IMR-90 (cell line): Measurements from ENCODE around the gene ZMYM1. TPM values are rescaled to one million over a fixed set of nuclear protein-coding genes. Genes with fewer than 3 reads are reported as not detected.
"Not testable (repeated sequence)": the region's sequence is repeated elsewhere in the genome, so short reads cannot be mapped to it uniquely, and the experiment has no call there.

Experiments
- ATAC-seq: fragments of 200-7000 bp; cut with Tn5 transposase; 2 replicates; pipeline ENCODE4 v1.9.1; 2020; ENCODE audit warnings: low read depth, mild to moderate bottlenecking, moderate library complexity
- BruUV-seq: library from RNA; stranded (reverse); fragments of 400-500 nt; replicated peaks from 2 replicates; lab custom pipeline; 2021; lab: Mats Ljungman, UMichigan
- CTCF ChIA-PET: fragments of 300-600 bp; formaldehyde crosslinking; extraction: SDS; loops from one replicate; lab custom pipeline; 2021; ENCODE audit warnings: antibody characterized with exemption; lab: Yijun Ruan, JAX
- POLR2A ChIA-PET: fragments of 300-600 bp; sonication (Branson Sonifier 250); formaldehyde crosslinking; loops from one replicate; lab custom pipeline; 2022; ENCODE audit warnings: antibody characterized with exemption; ENCODE audit not compliant: unreplicated experiment; lab: Charles Lee
- DNase-seq: peaks from one replicate; pipeline ENCODE4 v3.0.0; 2013
- H2AFZ ChIP-seq: replicated peaks from 2 replicates; pipeline ENCODE3; 2013; ENCODE audit warnings: low read length, mild to moderate bottlenecking; ENCODE audit not compliant: poor library complexity
- H2AK5ac ChIP-seq: 2 replicates; pipeline ENCODE4 v1.6.1; 2013; ENCODE audit warnings: low read depth, low read length, inconsistent platforms
- H2AK9ac ChIP-seq: replicated peaks from 2 replicates; pipeline ENCODE3; 2013; ENCODE audit warnings: mild to moderate bottlenecking, low read depth, low read length, moderate library complexity; ENCODE audit not compliant: poor library complexity
- H2BK120ac ChIP-seq: 2 replicates; pipeline ENCODE4 v1.6.1; 2013; ENCODE audit warnings: low read depth, low read length, inconsistent platforms
- H2BK15ac ChIP-seq: 3 replicates; pipeline ENCODE4 v1.6.1; 2013; ENCODE audit warnings: low read depth, low read length, inconsistent platforms
- H2BK20ac ChIP-seq: 2 replicates; pipeline ENCODE4 v1.6.1; 2013; ENCODE audit warnings: low read depth, mild to moderate bottlenecking, inconsistent platforms, low read length, moderate library complexity
- H2BK5ac ChIP-seq: 2 replicates; pipeline ENCODE4 v1.6.1; 2013; ENCODE audit warnings: mild to moderate bottlenecking, low read depth, low read length, inconsistent platforms; ENCODE audit not compliant: poor library complexity, severe bottlenecking
- H3K14ac ChIP-seq: replicated peaks from 2 replicates; pipeline ENCODE4 v1.6.1; 2013; ENCODE audit warnings: low read depth, low read length, inconsistent platforms
- H3K18ac ChIP-seq: 2 replicates; pipeline ENCODE4 v1.6.1; 2013; ENCODE audit warnings: low read depth, low read length, control low read depth
- H3K23ac ChIP-seq: 2 replicates; pipeline ENCODE4 v1.6.1; 2013; ENCODE audit warnings: low read depth, low read length, inconsistent platforms
- H3K27ac ChIP-seq: 2 replicates; pipeline ENCODE4 v1.5.1; 2013; ENCODE audit warnings: mild to moderate bottlenecking, control low read depth, low read length; ENCODE audit not compliant: insufficient read depth
- H3K27me3 ChIP-seq: 2 replicates; pipeline ENCODE4 v1.6.1; 2013; ENCODE audit warnings: low read length; ENCODE audit not compliant: control insufficient read depth, insufficient read depth
- H3K36me3 ChIP-seq: 2 replicates; pipeline ENCODE4 v1.6.1; 2013; ENCODE audit warnings: low read length, mixed read lengths; ENCODE audit not compliant: control insufficient read depth, insufficient read depth
- H3K4ac ChIP-seq: 2 replicates; pipeline ENCODE4 v1.6.1; 2013; ENCODE audit warnings: low read depth, low read length, inconsistent platforms
- H3K4me1 ChIP-seq: 2 replicates; pipeline ENCODE4 v1.6.1; 2013; ENCODE audit warnings: low read length, mixed read lengths; ENCODE audit not compliant: control insufficient read depth, insufficient read depth
- H3K4me2 ChIP-seq: 2 replicates; pipeline ENCODE4 v1.6.1; 2013; ENCODE audit warnings: low read depth, mild to moderate bottlenecking, control low read depth, low read length, moderate library complexity
- H3K4me3 ChIP-seq: 2 replicates; pipeline ENCODE4 v1.5.1; 2013; ENCODE audit warnings: low read depth, mild to moderate bottlenecking, control low read depth, low read length, moderate library complexity; ENCODE audit not compliant: insufficient read depth
- H3K56ac ChIP-seq: 2 replicates; pipeline ENCODE4 v1.6.1; 2013; ENCODE audit warnings: low read length, inconsistent platforms; ENCODE audit not compliant: insufficient read depth; ENCODE audit errors: extremely low read depth
- H3K79me1 ChIP-seq, 2 experiments: 2 replicates each; pipeline ENCODE4 v1.6.1; 2013; ENCODE audit warnings: low read length in 2 of 2, inconsistent platforms in 1 of 2, low read depth in 1 of 2
- H3K9ac ChIP-seq: 2 replicates; pipeline ENCODE4 v1.6.1; 2013; ENCODE audit warnings: low read depth, low read length, control low read depth
- H3K9me1 ChIP-seq: 2 replicates; pipeline ENCODE4 v1.6.1; 2013; ENCODE audit warnings: low read length, inconsistent platforms; ENCODE audit not compliant: insufficient read depth
- H3K9me3 ChIP-seq: 2 replicates; pipeline ENCODE4 v1.6.1; 2013; ENCODE audit warnings: low read length; ENCODE audit not compliant: control insufficient read depth, insufficient read depth
- H4K20me1 ChIP-seq: 2 replicates; pipeline ENCODE4 v1.6.1; 2013; ENCODE audit warnings: low read length, inconsistent platforms; ENCODE audit not compliant: insufficient read depth
- H4K5ac ChIP-seq: 2 replicates; pipeline ENCODE4 v1.6.1; 2013; ENCODE audit warnings: mild to moderate bottlenecking, low read depth, low read length, control low read depth
- H4K8ac ChIP-seq, 2 experiments: 2 replicates each; pipeline ENCODE4 v1.6.1; 2013; ENCODE audit warnings: low read depth in 2 of 2, low read length in 2 of 2, control low read depth in 1 of 2, inconsistent platforms in 1 of 2
- H4K91ac ChIP-seq: 2 replicates; pipeline ENCODE4 v1.6.1; 2013; ENCODE audit warnings: low read depth, low read length, inconsistent platforms; ENCODE audit not compliant: insufficient read depth
- WGBS, 2 experiments: methylation state at CpG; one replicate each; pipeline versions ENCODE4 v1.1.5 to v1.1.7; 2013; ENCODE audit warnings: missing lambda C conversion rate in 2 of 2; ENCODE audit not compliant: insufficient read length in 1 of 2; ENCODE audit errors: extremely low coverage in 2 of 2; 5-methylcytosine and 5-hydroxymethylcytosine counted together
- dilution Hi-C: fragments of 300-500 bp; cut with HindIII; formaldehyde crosslinking; loops from one replicate; pipeline ENCODE4 v1.14.3; 2018; ENCODE audit warnings: low sequenced_read_pairs; ENCODE audit not compliant: unreplicated experiment
- in situ Hi-C: fragments of 300-500 bp; cut with MboI; formaldehyde crosslinking; loops from 3 replicates; pipeline ENCODE4 v1.14.3; 2019; ENCODE audit warnings: low sequenced_read_pairs, inconsistent platforms, mixed read lengths
- intact Hi-C: fragments of 100-400 bp; cut with micrococcal nuclease; formaldehyde crosslinking; loops from 2 replicates; pipeline ENCODE4 v1.10.0; 2022
- polyA plus RNA-seq, 3 experiments: library from polyadenylated mRNA; depleted of rRNA; stranded (reverse); fragments of >200 nt; gene quantifications; 2 replicates each; pipeline ENCODE4 v1.2.3, GENCODE V29; 2012; ENCODE audit warnings: low replicate concordance in 1 of 3
- total RNA-seq: library from RNA; depleted of rRNA; stranded (reverse); fragments of >200 nt; gene quantifications from 2 replicates; pipeline ENCODE4 v1.2.3, GENCODE V29; 2012

ZMYM1 gene
- total and polyA plus RNA-seq, 2 of the 4 experiments (the other 2 are of a cell fraction), result 7.2 to 33.9 TPM

- H3K9me1 ChIP-seq, intact Hi-C loops, H2BK15ac ChIP-seq, BruUV-seq, H3K27ac ChIP-seq, dilution Hi-C loops, H3K4me1 ChIP-seq, H3K18ac ChIP-seq, H3K27me3 ChIP-seq, POLR2A ChIA-PET, H2BK120ac ChIP-seq, H2AFZ ChIP-seq, H4K8ac ChIP-seq, H3K9me3 ChIP-seq, CTCF ChIA-PET, in situ Hi-C loops, H2AK9ac ChIP-seq, H3K4ac ChIP-seq, H2BK20ac ChIP-seq, DNase-seq, H4K20me1 ChIP-seq, H4K91ac ChIP-seq, H3K9ac ChIP-seq, H3K79me1 ChIP-seq, H3K56ac ChIP-seq, H2BK5ac ChIP-seq, H4K5ac ChIP-seq, H3K36me3 ChIP-seq, H3K4me3 ChIP-seq, H3K4me2 ChIP-seq, H2AK5ac ChIP-seq, ATAC-seq, H3K23ac ChIP-seq, H3K14ac ChIP-seq: not testable (repeated sequence)
- WGBS, 2 experiments, result 86% methylated on average over 6 of the region's 7 CpGs; no CpG with 5 or more reads in 1 of the 2 experiments
Measured at GRCh38 chr1:35058321-35058720, 20.9 kb upstream of the ZMYM1 start.
